Lower leg skin (tissue), 3 donors: ENCODE results near the gene TNFAIP1.

Source experiments
- POLR2A ChIP-seq, 2 donors: fragments of 450-650 bp; IDR thresholded peaks; one replicate each; pipeline ENCODE4 v1.6.1; 2016 to 2017; ENCODE audit warnings: antibody characterized with exemption in 2 of 2, mild to moderate bottlenecking in 1 of 2, moderate library complexity in 1 of 2
- TF ChIP-seq, protein P1 (sequence below), 3 donors: fragments of 450-650 bp; IDR thresholded peaks; one replicate each; pipeline ENCODE4 v1.5.1; 2016; ENCODE audit warnings: antibody characterized with exemption in 3 of 3, mild to moderate bottlenecking in 3 of 3, moderate library complexity in 2 of 3

DNA sequence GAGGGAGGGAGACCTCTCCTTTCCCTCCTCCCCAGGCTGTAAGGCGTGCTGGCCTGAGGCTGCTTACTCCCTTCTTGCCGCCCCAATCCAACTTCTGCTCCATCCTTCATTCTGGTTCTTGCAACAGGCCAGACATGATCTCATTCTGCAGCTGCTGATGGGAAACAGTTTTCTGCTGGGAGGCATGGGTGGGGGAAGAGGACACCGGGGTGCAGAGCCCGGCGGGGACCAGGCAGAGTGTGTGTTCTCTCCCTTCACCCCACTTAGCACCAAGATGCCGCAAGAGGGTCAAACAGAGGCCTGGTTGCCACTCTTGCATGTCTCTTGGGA lies 37.3 kb downstream of the TNFAIP1 start:
- TF ChIP-seq, protein P1, sequence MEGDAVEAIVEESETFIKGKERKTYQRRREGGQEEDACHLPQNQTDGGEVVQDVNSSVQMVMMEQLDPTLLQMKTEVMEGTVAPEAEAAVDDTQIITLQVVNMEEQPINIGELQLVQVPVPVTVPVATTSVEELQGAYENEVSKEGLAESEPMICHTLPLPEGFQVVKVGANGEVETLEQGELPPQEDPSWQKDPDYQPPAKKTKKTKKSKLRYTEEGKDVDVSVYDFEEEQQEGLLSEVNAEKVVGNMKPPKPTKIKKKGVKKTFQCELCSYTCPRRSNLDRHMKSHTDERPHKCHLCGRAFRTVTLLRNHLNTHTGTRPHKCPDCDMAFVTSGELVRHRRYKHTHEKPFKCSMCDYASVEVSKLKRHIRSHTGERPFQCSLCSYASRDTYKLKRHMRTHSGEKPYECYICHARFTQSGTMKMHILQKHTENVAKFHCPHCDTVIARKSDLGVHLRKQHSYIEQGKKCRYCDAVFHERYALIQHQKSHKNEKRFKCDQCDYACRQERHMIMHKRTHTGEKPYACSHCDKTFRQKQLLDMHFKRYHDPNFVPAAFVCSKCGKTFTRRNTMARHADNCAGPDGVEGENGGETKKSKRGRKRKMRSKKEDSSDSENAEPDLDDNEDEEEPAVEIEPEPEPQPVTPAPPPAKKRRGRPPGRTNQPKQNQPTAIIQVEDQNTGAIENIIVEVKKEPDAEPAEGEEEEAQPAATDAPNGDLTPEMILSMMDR (IDR thresholded peaks at IDR 0.05) = no peak
- TF ChIP-seq POLR2A (IDR thresholded peaks at IDR 0.05) = no peak
